Fibroblast of peridontal ligament (primary cell): ENCODE results near the gene GPBAR1.
"Not testable (repeated sequence)": the region's sequence is repeated elsewhere in the genome, so short reads cannot be mapped to it uniquely, and the experiment has no call there.

Experiments
- DNase-seq: peaks from one replicate; pipeline ENCODE4 v3.0.0-alpha.2; 2010; ENCODE audit errors: extremely low read depth

The GPBAR1 gene

DNA sequence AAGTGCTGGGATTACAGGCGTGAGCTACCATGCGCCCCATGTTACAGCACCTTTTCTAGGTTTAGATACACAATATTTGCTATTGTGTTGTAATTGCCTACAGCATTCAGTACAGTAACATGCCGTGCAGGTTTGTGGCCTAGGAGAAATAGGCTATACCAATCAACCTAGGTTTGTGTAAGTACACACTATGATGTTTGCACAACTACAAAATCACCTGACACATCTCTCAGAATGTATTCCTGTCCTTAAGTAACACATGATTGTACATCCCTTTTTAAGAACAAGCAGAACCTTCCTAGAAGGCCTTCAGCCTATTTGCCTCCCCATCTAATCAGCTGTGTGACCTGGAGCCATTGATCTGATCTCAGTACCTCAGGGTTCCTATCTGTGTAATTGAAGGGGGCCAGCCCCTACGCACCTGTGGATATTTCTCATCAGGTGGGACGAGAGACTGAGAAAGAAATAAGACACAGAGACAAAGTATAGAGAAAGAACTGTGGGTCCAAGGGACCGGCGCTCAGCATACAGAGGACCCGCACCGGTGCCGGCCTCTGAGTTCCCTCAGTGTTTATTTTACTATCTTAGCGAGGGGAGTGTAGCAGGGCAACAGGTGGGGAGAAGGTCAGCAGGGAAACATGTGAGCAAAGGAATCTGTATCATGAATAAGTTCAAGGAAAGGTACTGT lies 50.2 kb downstream of the GPBAR1 start:
- DNase-seq = no peak

DNA sequence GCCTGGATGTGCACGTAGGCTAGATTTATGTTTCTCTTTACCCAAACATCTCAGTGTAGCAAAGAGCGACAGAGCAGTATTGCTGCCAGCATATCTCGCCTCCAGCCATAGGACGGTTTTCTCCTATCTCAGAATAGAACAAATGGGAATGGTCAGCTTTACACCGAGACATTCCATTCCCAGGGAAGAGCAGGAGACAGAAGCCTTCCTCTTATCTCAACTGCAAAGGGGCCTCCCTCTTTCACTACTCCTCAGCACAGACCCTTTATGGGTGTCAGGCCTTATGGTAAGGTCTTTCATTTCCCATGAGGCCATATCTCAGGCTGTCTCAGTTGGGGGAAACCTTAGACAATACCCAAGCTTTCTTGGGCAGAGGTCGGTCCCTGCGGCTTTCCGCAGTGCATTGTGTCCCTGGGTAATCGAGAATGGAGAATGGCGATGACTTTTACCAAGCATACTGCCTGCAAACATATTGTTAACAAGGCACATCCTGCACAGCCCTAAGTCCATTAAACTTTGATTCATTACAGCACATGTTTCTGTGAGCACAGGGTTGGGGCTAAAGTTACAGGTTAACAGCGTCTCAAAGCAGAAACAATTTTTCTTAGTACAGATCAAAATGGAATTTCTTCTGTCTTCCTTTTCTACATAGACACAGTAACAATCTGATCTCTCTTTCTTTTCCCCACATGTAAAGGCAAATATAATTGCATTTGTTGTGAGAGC lies 50.9 kb downstream of the GPBAR1 start:
- DNase-seq = not testable (repeated sequence)

DNA sequence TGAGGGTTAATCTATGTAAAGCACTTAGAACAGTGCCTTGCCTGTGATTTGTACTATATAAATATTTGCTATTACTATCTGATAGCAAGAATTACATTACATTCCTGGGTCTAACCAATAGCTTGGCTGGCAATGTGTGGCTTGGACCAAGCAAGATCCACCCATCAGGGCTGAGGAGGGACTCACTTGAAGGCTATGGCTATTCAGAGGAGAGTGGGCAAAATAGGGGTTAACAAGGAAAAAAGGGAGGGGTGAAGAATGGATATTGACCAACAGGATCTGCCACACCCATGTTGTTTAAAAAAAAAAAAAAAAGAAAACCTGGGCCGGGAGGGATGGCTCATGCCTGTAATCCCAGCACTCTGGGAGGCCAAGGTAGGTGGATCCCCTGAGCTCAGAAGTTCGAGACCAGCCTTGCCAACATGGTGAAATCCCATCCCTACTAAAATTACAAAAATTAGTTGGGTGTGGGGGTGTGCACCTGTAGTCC lies 51.5 kb downstream of the GPBAR1 start:
- no peak for DNase-seq

DNA sequence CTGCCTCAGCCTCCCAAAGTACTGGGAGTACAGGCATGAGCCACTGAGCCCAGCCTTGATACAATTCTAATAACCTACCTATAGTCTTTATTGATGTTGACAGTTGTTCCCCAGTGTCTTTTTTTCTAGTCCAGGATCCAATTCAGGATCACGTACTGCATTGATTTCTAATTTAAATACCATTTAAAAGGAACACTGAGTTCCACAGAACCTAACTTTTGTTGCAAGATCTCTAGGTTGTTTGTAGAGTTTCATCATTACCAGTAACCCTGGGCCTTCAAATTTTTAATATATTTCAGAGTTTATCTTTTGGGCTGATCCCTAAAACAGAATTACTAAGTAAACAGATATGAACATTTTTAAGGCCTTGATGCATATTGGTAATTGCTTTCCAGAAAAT lies 52.5 kb downstream of the GPBAR1 start:
- no peak for DNase-seq
